Activated CD4-positive, alpha-beta T cell treated with anti-CD3 and anti-CD28 coated beads for 1 hour (primary cell): ENCODE data around the gene SPCS1.

Experiments used
- DNase-seq: peaks from one replicate; pipeline ENCODE4 v3.0.0-alpha.2; 2020

Gene SPCS1

DNA sequence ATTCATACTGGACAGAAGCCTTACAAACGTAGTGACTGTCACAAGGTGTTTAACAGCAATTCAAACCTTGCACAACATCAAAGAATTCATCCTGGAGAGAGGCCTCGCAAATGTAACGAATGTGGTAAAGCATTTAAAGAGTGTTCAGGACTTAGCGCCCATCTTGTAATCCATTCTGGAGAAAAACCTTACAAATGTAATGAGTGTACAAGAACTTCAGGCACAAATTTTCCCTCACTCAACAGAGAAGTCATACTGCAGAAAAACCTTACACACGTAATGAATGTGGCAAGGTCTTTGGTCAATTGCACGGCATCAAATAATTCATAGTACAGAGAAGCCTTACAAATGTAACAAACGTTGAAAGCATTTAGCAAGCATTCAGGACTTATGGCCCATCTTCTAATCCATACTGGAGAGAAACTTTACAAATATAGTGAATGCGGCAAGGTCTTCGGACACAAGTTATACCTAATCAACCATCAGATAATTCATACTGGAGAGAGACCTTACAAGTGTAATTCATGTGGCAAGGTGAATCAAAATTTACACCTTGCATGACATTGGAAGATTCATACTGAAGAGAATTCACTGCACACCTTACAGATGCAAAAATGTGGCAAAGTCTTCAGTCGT is 27.5 kb downstream of the SPCS1 start:
- no peak for DNase-seq

DNA sequence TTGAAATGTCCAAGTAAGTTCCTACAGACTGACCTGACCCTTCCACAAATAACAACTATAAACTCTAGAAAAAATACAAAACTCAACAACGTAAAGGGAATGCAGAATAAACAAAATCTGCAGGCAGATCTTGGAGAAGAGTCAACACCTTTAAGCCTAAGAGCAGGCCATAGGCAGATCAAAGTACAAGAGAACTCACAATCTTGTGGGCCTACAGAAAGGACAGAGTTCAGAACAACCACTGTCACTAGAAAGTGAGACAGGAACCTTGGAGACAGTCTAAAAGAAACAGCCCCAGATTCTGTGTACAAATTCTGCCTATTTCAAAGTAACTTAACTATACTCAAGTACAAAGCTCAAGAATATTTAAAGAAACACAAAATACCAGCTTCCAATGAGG is 33.8 kb downstream of the SPCS1 start:
- DNase-seq: no peak

DNA sequence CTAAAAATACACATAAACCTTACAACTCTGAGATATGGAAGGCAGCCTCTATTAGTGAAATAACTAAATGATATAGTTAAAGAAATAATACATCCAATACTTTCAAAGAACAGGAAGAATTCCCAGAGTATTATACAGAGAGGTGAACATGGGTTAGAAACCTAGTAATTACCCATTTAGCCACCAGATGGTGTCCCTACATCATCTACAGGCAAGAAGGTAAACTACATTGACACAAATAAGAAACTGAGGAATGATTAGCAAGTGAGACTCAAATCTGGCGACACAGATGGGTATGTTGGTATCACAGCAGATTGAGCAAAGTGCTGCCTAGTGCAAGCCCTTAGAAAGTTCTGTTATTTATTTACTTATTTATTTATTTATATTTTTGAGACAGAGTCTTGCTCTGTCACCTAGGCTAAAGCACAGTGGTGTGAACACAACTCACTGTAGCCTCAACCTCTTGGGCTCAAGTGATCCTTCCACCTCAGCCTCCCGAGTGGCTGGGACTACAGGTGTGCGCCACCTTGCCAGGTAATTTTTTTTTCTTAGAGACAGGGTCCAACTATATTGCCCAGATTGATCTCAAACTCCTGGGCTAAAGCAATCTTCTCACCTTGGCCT is 36.6 kb downstream of the SPCS1 start:
- no peak for DNase-seq

DNA sequence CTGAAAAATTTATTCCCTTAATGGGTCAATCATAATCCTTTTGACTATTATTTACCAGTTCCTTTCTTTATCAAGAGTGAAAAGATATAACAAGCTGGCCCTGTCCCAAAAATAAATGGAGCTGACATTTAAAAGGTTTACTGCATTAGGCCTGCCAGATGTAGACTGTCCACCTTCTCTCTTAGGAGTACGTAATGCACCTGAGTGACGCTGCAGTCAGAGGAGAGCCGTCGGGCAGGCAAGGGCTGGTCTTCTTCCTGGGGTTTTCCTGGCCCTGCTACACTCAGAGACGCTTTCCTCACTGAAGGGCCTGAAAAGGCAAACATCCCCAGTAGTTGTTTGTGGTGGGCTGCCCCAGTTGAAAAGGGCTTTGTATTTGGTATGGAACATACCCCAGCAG is 37.2 kb downstream of the SPCS1 start:
- no peak for DNase-seq

DNA sequence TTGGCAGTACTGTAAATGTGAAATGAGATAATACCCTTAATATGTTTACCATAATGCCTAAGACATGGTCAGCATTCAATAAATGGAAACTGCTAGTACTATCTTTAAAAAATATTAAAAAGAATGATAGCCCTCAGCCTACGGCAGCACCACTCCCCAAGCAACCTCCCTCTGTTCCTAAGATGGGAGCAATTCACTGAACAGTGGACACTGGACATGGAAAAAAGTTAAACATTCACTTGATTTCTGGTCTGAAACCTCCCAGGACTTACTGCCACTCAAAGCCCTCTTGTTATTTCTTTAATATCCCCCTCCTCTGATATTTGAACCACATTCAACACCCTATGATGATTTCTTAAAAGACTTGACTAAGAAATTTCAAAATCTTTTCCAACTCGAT is 37.8 kb downstream of the SPCS1 start:
- no peak for DNase-seq

DNA sequence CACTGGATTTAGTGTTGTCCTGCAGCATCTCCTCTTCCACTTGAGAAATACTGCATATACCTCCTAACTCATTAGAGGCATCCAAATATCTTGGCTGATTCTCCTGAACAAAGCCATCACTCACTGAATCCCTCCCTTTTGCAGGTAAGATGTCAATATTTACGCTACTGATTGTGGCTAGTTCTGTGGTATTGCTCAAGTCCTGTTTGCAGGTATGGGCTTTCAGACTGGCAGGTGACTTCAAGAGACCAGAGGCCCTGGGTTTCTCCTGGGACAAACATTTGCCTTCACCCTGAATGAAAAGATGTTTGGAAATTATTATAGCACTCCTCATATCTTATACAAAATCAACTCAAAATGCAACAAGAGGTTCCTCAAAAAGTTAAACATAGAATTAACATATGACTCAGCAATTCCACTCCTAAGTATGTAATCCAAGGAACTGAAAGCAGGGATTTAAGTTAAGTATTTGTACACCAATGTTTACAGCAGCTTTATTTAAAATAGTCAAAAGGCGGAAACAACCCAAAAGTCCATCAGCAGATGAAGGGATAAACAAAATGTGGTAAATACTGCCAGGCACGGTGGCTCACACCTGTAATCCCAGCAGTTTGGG is 46.2 kb downstream of the SPCS1 start:
- DNase-seq: no peak

DNA sequence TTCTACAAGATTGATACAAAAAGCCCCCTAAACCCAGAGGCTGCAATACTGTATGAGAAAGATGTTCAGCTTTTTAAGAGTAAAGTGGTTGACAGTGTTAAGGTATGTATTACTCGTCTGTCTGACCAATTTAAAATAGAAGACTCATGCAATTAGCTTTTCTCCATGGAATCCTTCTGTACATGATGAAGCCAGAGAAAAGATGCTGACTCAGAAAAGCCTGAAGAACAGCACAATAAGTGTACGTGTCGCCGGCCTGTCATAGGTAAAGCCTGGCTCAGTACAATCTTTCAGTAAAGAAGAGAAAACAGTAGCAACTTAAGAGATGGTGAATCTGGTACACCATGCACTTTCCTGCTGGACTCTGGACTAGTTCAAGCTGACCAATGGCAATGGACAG is 48.5 kb downstream of the SPCS1 start:
- DNase-seq: no peak

DNA sequence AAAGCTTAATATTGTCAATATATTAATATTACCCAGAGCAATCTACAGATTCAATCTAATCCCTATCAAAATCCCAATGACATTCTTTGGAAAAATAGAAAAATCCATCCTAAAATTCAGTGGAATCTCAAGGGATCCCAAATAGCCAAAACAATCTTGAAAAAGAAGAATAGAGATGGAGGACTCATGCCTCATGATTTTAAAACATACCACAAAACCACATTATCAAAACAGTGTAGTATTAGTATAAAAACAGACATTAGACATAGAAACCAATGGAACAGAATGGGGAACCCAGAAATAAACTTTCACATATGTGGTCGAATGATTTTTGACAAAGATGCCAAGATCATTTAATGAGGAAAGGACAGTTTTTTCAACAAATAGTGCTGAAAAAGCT is 50.2 kb downstream of the SPCS1 start:
- DNase-seq: no peak
